ENCODE data around the gene PDGFB. TPM values are rescaled to one million over a fixed set of nuclear protein-coding genes. Genes with fewer than 3 reads are reported as not detected.

PDGFB gene
- total RNA-seq (2021) (6.8 to 9.2 TPM (median 7.7 TPM) in 3 replicates), Bru-seq, nascent RNA (percentile 40 among the genes with signal in this experiment)
- long read RNA-seq, experiment 1, transcript PDGFB-201 (7 exons, 3,497 nt) = major isoform, 24 of 29 reads
- long read RNA-seq, experiment 1, partial matches to known transcripts = 1 of 29 reads
- long read RNA-seq, experiment 1, other reads (novel, unspliced or antisense) = 4 of 29 reads
- long read RNA-seq, experiment 2, transcript PDGFB-201 (7 exons, 3,497 nt) = major isoform, 10 of 17 reads
- long read RNA-seq, experiment 2, partial matches to known transcripts = 2 of 17 reads
- long read RNA-seq, experiment 2, other reads (novel, unspliced or antisense) = 5 of 17 reads
- long read RNA-seq, experiment 3, partial matches to known transcripts = 0 of 1 reads
- long read RNA-seq, experiment 3, other reads (novel, unspliced or antisense) = 0 of 1 reads

DNA sequence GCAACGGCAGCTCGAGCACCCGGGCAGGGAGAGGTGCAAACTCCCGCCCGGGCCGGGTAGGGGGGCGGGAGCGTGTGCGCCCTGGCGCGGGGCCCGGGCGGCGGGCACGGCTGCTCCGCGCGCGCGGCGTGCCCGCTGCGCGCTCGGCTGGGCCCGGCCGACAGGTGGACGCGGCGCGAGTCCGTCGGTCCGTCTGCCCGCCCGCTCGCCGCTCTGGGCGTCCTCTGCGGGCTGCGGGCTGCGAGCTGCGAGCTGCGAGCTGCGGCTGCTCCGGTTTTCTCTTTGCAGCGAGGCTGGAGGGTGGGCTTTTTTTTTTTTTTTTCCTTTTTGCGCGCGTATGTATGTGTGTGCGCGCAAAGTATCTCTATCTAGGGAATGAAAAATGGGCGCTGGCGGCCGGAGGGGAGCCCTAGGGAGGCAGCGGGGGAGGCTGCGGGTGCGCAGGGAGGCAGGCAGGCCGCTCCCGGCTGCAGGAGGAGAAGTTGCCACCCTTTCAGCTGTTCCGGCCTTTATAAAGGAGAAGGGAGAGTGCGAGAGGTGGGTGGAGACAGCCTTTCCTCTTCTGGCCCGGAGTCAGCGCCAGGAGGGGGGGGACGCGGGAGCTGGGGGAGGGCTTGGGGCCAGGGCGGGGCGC is at the start of gene PDGFB:
PDGFB (minus strand) TSS at position 487 of the 634 bp plus-strand sequence. CDS start 1,019 bp downstream, outside the sequence.
- DNase-seq (ENCODE audit: low spot score) (no peak), ATAC-seq (no peak)
- Mint-ChIP-seq H3K27me3 (ENCODE audit: low read depth) (peaks cover 83% of the 10 kb centered on the region), H3K4me1 (peaks cover 22% of the 10 kb centered on the region), H3K9me3 (no peaks in the 10 kb centered on the region), H3K36me3 (peaks cover 4% of the 10 kb centered on the region; the same call in 1 of the 2 replicates), H3K27ac (no peak within 1 kb of the TSS), H3K4me3 (peak within 1 kb of the TSS; percentile 74)
- POLR2A ChIA-PET = interaction anchor here (0.6 to 1.4 kb wide), 7 partner anchors 11 to 75 kb away, joined by 3 to 5 read pairs (median 3); partner anchors contain the start of gene RPL3
- CTCF ChIA-PET = interaction anchor here (0.6 to 2.0 kb wide), 11 partner anchors 11 to 275 kb away, joined by 3 to 6 read pairs (median 3); no protein-coding TSS in a partner anchor
- TF ChIP-seq ZNF263 (CRISPR knock-in tag; IDR thresholded peaks at IDR 0.05; ENCODE audit: low read depth) (no peak), SOX15 (CRISPR knock-in tag; IDR thresholded peaks at IDR 0.05) (no peak), ATF2 (CRISPR knock-in tag; IDR thresholded peaks at IDR 0.05; ENCODE audit: borderline replicate concordance, low read depth) (no peak), NR3C1 (CRISPR knock-in tag; conservative IDR thresholded peaks at IDR 0.05; ENCODE audit: low read depth) (no peak), NFE2L1 (CRISPR knock-in tag; IDR thresholded peaks at IDR 0.05) (no peak)

GRCh38 chr22:39293766-39294368 is 49.1 kb upstream of the PDGFB start:
- ATAC-seq (no peak), DNase-seq (ENCODE audit: low spot score) (no peak)
- no peaks in the 10 kb centered on the region for H3K9me3 Mint-ChIP-seq
- H3K4me3 Mint-ChIP-seq = no peak overlapping the region
- CTCF ChIA-PET = interaction anchor here (0.8 to 1.0 kb wide), 5 partner anchors 13 to 159 kb away, joined by 3 read pairs; no protein-coding TSS in a partner anchor
- H3K27ac Mint-ChIP-seq = no peak overlapping the region
- no peaks in the 10 kb centered on the region for H3K27me3 Mint-ChIP-seq (ENCODE audit: low read depth)
- H3K36me3 Mint-ChIP-seq = no peaks in the 10 kb centered on the region
- TF ChIP-seq FOXP1 (CRISPR knock-in tag; IDR thresholded peaks at IDR 0.05; ENCODE audit: borderline replicate concordance) = 0 out of 2 replicates have a peak, but pooled peaks have one; percentile 27
- TF ChIP-seq, protein P1, sequence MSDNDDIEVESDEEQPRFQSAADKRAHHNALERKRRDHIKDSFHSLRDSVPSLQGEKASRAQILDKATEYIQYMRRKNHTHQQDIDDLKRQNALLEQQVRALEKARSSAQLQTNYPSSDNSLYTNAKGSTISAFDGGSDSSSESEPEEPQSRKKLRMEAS (CRISPR knock-in tag; IDR thresholded peaks at IDR 0.05) = no peak
- POLR2A ChIA-PET = no interaction called here
- peaks cover 25% of the 10 kb centered on the region for H3K4me1 Mint-ChIP-seq

DNA sequence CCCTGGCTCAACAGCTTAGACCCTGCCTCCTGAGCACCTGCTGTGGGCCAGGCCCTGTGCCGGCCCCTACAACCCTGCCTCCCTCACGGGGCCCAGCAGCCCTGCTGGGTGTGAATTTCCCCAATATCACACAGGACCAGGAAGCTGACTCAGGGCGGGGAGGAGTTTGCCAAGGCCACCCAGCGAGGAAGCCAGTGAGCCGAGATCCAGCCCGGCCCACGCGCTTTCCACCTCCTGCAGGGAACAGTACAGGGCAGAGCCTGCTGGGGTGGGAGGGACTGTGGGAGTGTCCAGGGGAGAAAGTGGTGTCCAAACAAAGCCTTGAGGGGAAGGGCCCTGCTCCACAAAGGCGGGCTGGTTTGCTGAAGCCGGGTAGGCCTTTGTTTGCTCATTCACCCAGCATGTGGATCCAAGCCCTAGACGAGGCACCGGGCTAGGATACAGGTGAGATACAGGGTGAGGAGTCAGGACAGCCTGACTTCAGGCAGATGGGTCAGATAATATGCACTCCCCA is 47.8 kb upstream of the PDGFB start:
- no peaks in the 10 kb centered on the region for H3K36me3 Mint-ChIP-seq
- ATAC-seq (peak; percentile 66), DNase-seq (ENCODE audit: low spot score) (peak; percentile 55)
- POLR2A ChIA-PET = no interaction called here
- H3K9me3 Mint-ChIP-seq = no peaks in the 10 kb centered on the region
- TF ChIP-seq, protein P2, sequence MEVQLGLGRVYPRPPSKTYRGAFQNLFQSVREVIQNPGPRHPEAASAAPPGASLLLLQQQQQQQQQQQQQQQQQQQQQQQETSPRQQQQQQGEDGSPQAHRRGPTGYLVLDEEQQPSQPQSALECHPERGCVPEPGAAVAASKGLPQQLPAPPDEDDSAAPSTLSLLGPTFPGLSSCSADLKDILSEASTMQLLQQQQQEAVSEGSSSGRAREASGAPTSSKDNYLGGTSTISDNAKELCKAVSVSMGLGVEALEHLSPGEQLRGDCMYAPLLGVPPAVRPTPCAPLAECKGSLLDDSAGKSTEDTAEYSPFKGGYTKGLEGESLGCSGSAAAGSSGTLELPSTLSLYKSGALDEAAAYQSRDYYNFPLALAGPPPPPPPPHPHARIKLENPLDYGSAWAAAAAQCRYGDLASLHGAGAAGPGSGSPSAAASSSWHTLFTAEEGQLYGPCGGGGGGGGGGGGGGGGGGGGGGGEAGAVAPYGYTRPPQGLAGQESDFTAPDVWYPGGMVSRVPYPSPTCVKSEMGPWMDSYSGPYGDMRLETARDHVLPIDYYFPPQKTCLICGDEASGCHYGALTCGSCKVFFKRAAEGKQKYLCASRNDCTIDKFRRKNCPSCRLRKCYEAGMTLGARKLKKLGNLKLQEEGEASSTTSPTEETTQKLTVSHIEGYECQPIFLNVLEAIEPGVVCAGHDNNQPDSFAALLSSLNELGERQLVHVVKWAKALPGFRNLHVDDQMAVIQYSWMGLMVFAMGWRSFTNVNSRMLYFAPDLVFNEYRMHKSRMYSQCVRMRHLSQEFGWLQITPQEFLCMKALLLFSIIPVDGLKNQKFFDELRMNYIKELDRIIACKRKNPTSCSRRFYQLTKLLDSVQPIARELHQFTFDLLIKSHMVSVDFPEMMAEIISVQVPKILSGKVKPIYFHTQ (CRISPR knock-in tag; IDR thresholded peaks at IDR 0.05) = no peak
- TF ChIP-seq TCF7 (CRISPR knock-in tag; IDR thresholded peaks at IDR 0.05; ENCODE audit: low read depth) (no peak), USF2 (CRISPR knock-in tag; IDR thresholded peaks at IDR 0.05) (no peak), GABPB1 (CRISPR knock-in tag; IDR thresholded peaks at IDR 0.05) (0 out of 2 replicates have a peak, but pooled peaks have one; percentile 36)
- TF ChIP-seq, protein P1 (CRISPR knock-in tag; IDR thresholded peaks at IDR 0.05) = peak; percentile 32; the same call in 1 of the 2 replicates
- peak overlapping the region; percentile 19; the same call in 1 of the 2 replicates for H3K27ac Mint-ChIP-seq
- H3K4me1 Mint-ChIP-seq = peaks cover 15% of the 10 kb centered on the region
- no peak overlapping the region for H3K4me3 Mint-ChIP-seq
- no peaks in the 10 kb centered on the region for H3K27me3 Mint-ChIP-seq (ENCODE audit: low read depth)
- CTCF ChIA-PET = interaction anchor here (1.6 to 3.2 kb wide), 3 partner anchors 14 to 18 kb away, joined by 4 to 13 read pairs (median 12); no protein-coding TSS in a partner anchor

Data from WTC11 (cell line).